Epidermal melanocyte (primary cell): ENCODE measurements around the gene ERAP2.

Source experiments
- DNase-seq: peaks from one replicate; pipeline ENCODE4 v3.0.0; 2011; ENCODE audit warnings: low spot score; ENCODE audit not compliant: insufficient read length

ERAP2 gene

GRCh38 chr5:96896276-96896675 is 20.0 kb downstream of the ERAP2 start:
- DNase-seq: no peak

GRCh38 chr5:96896806-96897205 is 20.5 kb downstream of the ERAP2 start:
- DNase-seq: no peak

GRCh38 chr5:96901384-96901783 is 25.1 kb downstream of the ERAP2 start:
- DNase-seq: no peak

GRCh38 chr5:96901841-96902240 is 25.5 kb downstream of the ERAP2 start:
- DNase-seq: no peak

GRCh38 chr5:96902876-96903275 is 26.6 kb downstream of the ERAP2 start:
- no peak for DNase-seq

- DNase-seq: no peak
Measured at GRCh38 chr5:96903300-96903699, 27.0 kb downstream of the ERAP2 start.

- DNase-seq: no peak
Measured at GRCh38 chr5:96904054-96904931, 28.0 kb downstream of the ERAP2 start.

- no peak for DNase-seq
Measured at GRCh38 chr5:96905864-96906263, 29.6 kb downstream of the ERAP2 start.

GRCh38 chr5:96909003-96909402 is 32.7 kb downstream of the ERAP2 start:
- DNase-seq: no peak

- no peak for DNase-seq
Measured at GRCh38 chr5:96909435-96909834, 33.1 kb downstream of the ERAP2 start.

GRCh38 chr5:96911139-96911538 is 34.8 kb downstream of the ERAP2 start:
- DNase-seq: no peak

- no peak for DNase-seq
Measured at GRCh38 chr5:96913233-96913632, 36.9 kb downstream of the ERAP2 start.

- DNase-seq: no peak
Measured at GRCh38 chr5:96919754-96920197, 43.5 kb downstream of the ERAP2 start.

- no peak for DNase-seq
Measured at GRCh38 chr5:96920744-96921355, 44.5 kb downstream of the ERAP2 start.

- DNase-seq: no peak
Measured at GRCh38 chr5:96922499-96923244, 46.4 kb downstream of the ERAP2 start.

- no peak for DNase-seq
Measured at GRCh38 chr5:96924016-96924443, 47.7 kb downstream of the ERAP2 start.

- DNase-seq: no peak
Measured at GRCh38 chr5:96926276-96926675, 50.0 kb downstream of the ERAP2 start.

- DNase-seq: no peak
Measured at GRCh38 chr5:96927008-96927407, 50.7 kb downstream of the ERAP2 start.

- no peak for DNase-seq
Measured at GRCh38 chr5:96928931-96929708, 52.8 kb downstream of the ERAP2 start.

GRCh38 chr5:96930058-96930457 is 53.8 kb downstream of the ERAP2 start:
- no peak for DNase-seq

- no peak for DNase-seq
Measured at GRCh38 chr5:96930589-96930988, 54.3 kb downstream of the ERAP2 start.
